NCI-H748 treated with DMSO at 0.1 percent for 48 hours (cell line): ENCODE measurements around the gene MYL12B.
A peak's percentile ranks its signal among the peaks of the same experiment; 100 is the strongest.
"Not testable (repeated sequence)": the region's sequence is repeated elsewhere in the genome, so short reads cannot be mapped to it uniquely, and the experiment has no call there.

Experiments used
- DNase-seq: peaks from one replicate; lab custom pipeline; 2025; lab: John Stamatoyannopoulos, UW

The MYL12B gene

DNA sequence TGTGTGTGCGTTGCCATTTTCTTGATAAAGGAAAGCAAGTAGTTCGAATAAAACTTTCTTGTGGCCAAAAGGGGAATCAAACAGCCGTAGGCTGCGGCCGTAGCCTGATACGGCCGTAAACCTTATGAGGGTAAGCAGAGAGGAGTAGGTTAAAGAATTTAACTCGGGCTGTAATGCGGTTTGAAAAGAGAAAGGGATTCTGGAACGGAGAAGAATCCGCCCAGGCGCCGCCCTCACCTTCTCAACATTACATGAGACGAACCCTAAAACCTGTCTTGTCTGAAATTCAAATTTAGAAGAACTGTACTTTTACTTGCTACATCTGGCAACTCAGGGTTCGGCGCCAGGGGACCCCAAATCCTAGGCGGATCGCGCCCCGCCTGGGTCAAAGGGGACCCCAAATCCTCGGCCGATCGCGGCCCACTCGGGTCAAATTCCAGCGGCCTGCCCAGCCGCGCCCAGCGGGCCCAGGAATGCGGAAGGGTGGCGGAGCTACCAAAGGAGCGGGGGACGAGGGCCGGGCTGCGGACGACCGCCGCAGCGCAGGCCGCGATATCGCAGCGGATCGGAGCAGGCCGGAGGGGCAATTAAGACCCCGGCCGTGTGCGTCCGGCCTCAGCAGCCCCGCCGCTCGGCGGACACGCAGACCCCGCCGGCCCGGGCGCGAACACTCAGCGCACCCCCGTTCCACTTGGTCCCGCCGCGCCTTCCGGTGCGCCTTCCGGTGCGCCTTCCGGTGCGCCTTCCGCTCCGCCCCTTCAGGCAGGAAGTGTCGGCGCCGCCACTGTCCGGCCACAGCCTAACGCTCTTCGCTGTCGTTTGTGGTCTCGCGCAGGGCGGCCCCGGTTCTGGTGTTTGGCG is at the start of gene MYL12B:
TSS of gene MYL12B (plus strand) at position 761 of the 861 bp plus-strand sequence. CDS start 10,766 bp downstream, outside the sequence.
- DNase-seq: peak; percentile 28

DNA sequence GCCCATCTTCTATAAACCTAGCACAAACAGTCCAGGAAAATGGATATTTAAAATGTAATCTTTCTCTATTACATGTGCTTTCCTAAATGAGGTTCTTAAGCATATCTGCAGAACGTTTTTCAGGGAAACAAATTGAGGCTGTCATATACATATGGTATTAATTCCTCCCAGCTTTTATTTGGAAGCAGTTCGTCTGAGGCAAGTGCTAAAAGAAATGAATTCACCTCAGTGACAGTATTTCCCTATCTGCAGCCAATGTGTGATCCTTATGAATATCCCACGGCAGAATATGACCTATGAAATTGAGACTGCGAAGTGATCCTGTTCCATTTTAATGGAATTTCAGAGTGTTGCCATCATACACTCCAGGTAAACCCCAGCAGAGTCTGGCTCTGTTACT is 49.3 kb upstream of the MYL12B start:
- DNase-seq: no peak

- no peak for DNase-seq
Measured at GRCh38 chr18:3213300-3214059, 48.5 kb upstream of the MYL12B start.

DNA sequence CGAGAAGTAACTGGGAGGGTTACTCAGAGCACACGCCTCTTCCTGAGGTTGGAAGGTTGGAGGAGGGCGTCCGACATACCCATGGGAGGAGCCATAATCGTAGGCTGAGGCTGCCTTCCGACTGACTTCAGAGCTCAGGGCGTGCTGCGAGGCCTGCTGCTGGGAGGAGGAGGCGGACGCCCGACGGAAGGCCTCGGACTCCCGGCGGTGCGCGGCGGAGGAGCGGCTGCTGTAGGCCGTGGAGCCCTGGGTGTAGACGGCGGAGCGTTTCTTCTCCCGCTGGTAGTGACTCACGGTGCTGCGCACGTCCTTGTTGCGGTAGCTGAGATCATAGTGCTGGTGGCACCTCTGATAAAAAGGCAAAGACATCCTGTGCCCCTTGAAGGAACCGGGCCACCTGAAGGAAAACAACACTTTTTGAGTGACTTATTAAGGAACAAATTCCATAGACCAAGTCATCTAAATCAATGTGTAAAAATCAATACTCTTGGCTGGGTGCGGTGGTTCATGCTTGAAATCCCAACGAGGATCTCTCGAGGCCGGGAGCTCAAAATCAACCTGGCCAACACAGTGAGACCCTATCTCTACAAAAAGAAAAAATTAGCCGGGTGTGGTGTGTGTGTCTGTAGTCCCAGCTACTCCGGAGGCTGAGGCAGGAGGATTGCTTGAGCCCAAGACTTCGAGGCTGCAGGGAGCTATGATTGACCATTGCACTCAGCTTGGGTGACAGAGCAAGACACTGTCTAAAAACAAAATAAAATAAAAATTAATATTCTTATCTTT is 46.9 kb upstream of the MYL12B start:
- no peak for DNase-seq

- DNase-seq: no peak
Measured at GRCh38 chr18:3216987-3217386, 44.9 kb upstream of the MYL12B start.

GRCh38 chr18:3217948-3218647 is 43.8 kb upstream of the MYL12B start:
- no peak for DNase-seq

DNA sequence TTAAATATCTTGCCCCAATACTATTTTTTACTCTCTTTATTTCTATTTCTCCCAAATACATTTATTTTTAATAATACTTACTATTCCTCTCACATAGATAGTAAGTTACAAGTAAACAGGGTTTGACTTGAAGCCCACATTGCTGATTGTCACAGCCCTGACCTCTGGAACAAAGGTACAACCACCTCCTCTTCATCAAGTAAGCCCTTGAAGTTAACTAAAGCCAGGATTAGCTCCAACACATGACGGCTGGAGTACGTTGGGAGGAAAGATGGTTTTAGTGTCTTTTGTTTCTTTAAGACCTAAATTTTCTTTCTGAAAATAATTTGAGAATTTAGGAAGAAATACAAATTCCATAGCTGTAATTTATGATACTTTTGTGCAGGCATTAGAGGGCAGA is 43.1 kb upstream of the MYL12B start:
- no peak for DNase-seq

- DNase-seq: no peak
Measured at GRCh38 chr18:3219241-3219630, 42.7 kb upstream of the MYL12B start.

- no peak for DNase-seq
Measured at GRCh38 chr18:3219631-3220335, 42.1 kb upstream of the MYL12B start, which contains the start of gene MYOM1. MYOM1 (minus strand) TSS chr18:3219968; CDS start chr18:3215223, 4,745 bp downstream.

DNA sequence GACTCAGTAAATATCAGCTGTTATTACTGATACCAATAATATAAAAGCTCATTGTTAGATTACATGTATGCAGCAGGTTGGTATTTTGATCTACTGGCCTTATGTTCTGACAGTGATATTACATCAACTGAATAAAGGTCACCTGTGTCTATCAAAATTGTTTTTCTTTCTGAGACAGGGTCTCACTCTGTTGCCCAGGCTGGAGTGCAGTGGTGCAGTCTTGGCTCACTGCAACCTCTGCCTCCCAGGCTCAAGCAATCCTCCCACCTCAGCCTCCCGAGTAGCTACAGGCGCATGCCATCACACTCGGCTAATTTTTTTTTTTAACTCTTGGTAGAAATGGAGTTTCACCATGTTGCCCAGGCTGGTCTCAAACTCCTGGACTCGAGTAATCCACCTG is 41.1 kb upstream of the MYL12B start:
- DNase-seq: not testable (repeated sequence)

GRCh38 chr18:3221496-3221895 is 40.4 kb upstream of the MYL12B start:
- no peak for DNase-seq

GRCh38 chr18:3223356-3223755 is 38.6 kb upstream of the MYL12B start:
- no peak for DNase-seq

GRCh38 chr18:3224223-3224622 is 37.7 kb upstream of the MYL12B start:
- no peak for DNase-seq

GRCh38 chr18:3225588-3225987 is 36.3 kb upstream of the MYL12B start:
- no peak for DNase-seq

DNA sequence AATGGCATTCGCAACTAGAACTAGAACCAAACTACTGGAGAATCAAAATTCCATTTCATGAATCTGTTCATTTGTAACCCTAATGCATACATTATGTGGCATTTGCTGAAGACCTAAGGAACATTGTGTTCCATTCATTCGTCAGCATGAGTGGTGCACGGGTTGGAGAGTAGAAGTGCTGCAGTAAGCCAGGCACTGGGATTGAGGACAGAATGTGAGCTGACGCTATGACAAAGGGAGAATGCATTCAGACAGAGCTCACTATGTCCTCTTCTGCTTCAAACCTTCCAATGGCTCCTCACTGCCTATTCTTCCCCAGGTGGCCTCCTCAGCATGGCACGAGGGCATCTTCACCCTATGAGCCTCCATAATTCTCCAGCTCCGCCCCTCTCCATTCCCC is 35.9 kb upstream of the MYL12B start:
- DNase-seq: no peak

DNA sequence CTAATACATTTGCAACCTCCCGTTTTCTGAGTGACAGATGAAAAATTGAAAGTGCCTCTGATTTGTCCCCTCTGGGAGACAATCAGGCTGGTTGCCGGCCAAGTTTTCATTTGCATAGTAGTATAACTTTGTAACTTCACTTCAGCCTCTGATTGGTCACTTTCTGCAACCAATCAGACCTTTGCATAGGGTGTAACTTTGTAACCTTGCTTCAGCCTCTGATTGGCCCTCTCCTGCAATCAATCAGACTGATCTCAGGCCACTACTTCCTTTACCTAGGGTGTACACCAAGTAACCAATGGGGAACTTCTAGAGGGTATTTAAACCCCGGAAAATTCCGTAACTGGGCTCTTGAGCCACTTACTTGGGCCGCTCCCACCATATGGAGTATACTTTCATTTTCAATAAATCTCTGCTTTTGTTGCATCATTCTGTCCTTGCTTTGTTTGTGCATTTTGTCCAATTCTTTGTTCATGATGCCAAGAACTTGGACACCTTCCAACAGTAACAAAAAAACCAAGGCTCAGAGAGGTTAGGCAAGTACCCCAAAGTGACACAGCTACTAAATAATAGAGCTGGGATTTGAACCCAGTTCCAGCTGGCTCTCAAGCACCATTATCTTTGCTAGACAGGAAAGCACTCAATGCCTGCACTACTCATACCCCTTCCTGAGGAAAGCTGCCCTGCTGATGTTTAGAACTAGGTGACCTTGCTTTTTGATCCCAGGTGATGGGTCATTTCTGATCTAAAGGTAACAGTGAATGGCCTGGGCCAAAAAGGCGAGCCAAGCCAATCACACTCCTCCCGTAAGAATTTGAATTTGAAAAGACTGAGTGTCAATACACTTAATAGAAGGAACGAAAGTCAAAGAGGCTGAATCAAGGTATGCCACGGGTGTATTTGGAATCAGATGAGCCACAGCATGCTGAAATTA is 31.3 kb upstream of the MYL12B start:
- no peak for DNase-seq

DNA sequence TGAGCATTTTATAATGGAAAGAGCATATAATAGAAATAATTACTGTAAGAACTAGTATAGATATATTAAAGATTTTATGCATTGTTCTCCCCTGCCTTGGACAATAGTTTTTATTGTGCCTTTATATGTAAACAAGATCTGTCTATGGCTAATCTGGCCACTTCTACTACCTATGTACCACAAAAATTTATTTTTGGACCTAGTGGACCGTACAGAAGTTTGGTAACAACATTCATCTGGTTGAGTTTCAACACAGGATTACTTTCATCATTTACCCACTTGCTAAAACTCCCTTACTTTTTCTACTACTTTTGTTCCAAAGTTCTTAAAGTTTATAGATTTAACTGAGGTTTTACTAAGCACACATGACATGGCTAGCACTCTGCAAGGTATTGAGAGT is 28.9 kb upstream of the MYL12B start:
- no peak for DNase-seq

GRCh38 chr18:3233433-3234168 is 28.3 kb upstream of the MYL12B start:
- DNase-seq: no peak

GRCh38 chr18:3234457-3234856 is 27.5 kb upstream of the MYL12B start:
- no peak for DNase-seq
